Bone marrow (tissue), 2 donors: ENCODE data around the gene ZNF597.

Source experiments
- DNase-seq, 2 donors: peaks; one replicate each; lab custom pipeline; 2025; lab: John Stamatoyannopoulos, UW

ZNF597 gene

GRCh38 chr16:3443108-3444031 is at the start of gene ZNF597, which contains the start of gene NAA60:
ZNF597 (minus strand) TSS chr16:3443504; CDS start chr16:3443153, 351 bp downstream.
NAA60 (plus strand) TSS chr16:3443680; CDS start chr16:3476228, 32,548 bp downstream.
- DNase-seq, result peak; percentile 20 to 83

- no peak for DNase-seq
Observed at GRCh38 chr16:3492356-3492755, 49.1 kb upstream of the ZNF597 start.

- no peak for DNase-seq
Observed at GRCh38 chr16:3490911-3491629, 47.8 kb upstream of the ZNF597 start.

GRCh38 chr16:3488801-3489200 is 45.5 kb upstream of the ZNF597 start:
- no peak for DNase-seq

GRCh38 chr16:3487521-3488410 is 44.5 kb upstream of the ZNF597 start:
- DNase-seq, result no peak

- DNase-seq, result no peak
Observed at GRCh38 chr16:3486506-3487215, 43.4 kb upstream of the ZNF597 start.

- DNase-seq, result no peak
Observed at GRCh38 chr16:3485821-3486505, 42.7 kb upstream of the ZNF597 start.

GRCh38 chr16:3485097-3485745 is 41.9 kb upstream of the ZNF597 start:
- no peak for DNase-seq

- DNase-seq, result no peak
Observed at GRCh38 chr16:3484318-3485096, 41.2 kb upstream of the ZNF597 start.

- no peak for DNase-seq
Observed at GRCh38 chr16:3482659-3483241, 39.4 kb upstream of the ZNF597 start.

- DNase-seq, result no peak
Observed at GRCh38 chr16:3481696-3482658, 38.7 kb upstream of the ZNF597 start.

- DNase-seq, result no peak
Observed at GRCh38 chr16:3480901-3481695, 37.8 kb upstream of the ZNF597 start.

- DNase-seq, result no peak
Observed at GRCh38 chr16:3479654-3480216, 36.4 kb upstream of the ZNF597 start.

- no peak for DNase-seq
Observed at GRCh38 chr16:3478242-3478925, 35.1 kb upstream of the ZNF597 start.

GRCh38 chr16:3476409-3476808 is 33.1 kb upstream of the ZNF597 start:
- no peak for DNase-seq
